Suprapubic skin (tissue), 3 donors: ENCODE data around the gene TBC1D8.

Experiments used
- POLR2A ChIP-seq, 2 donors: fragments of 450-650 bp; IDR thresholded peaks; one replicate each; pipeline ENCODE4 v1.6.1; 2017; ENCODE audit warnings: antibody characterized with exemption in 2 of 2, mild to moderate bottlenecking in 2 of 2, moderate library complexity in 2 of 2
- TF ChIP-seq, protein P1 (sequence below), 2 donors: fragments of 200-600 bp in 1 of 2; fragments of 450-650 bp in 1 of 2; sonication (generic) in 1 of 2; IDR thresholded peaks; one replicate each; pipeline ENCODE4 v1.5.1; 2016 to 2019; ENCODE audit warnings: antibody characterized with exemption in 2 of 2, mild to moderate bottlenecking in 1 of 2, moderate library complexity in 1 of 2

DNA sequence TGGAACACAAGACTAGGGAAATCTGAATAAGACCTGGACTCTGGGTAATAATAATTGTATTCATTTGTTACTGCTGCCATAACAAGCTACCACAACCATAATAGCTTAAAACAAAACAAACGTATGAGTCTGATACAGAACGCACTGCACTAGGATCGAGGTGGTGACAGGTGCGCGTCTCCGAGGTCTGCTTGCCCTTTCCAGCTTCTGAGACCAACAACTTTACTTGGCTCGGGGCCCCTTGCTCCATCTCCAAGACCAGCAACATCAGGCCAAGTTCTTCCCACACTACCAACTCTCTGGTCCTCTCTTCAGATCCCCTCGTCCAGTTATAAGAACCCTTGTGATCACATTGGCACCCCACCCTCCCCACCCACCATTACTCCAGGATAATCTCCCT lies 42.8 kb downstream of the TBC1D8 start:
- TF ChIP-seq, protein P1, sequence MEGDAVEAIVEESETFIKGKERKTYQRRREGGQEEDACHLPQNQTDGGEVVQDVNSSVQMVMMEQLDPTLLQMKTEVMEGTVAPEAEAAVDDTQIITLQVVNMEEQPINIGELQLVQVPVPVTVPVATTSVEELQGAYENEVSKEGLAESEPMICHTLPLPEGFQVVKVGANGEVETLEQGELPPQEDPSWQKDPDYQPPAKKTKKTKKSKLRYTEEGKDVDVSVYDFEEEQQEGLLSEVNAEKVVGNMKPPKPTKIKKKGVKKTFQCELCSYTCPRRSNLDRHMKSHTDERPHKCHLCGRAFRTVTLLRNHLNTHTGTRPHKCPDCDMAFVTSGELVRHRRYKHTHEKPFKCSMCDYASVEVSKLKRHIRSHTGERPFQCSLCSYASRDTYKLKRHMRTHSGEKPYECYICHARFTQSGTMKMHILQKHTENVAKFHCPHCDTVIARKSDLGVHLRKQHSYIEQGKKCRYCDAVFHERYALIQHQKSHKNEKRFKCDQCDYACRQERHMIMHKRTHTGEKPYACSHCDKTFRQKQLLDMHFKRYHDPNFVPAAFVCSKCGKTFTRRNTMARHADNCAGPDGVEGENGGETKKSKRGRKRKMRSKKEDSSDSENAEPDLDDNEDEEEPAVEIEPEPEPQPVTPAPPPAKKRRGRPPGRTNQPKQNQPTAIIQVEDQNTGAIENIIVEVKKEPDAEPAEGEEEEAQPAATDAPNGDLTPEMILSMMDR (IDR thresholded peaks at IDR 0.05) = no peak
- TF ChIP-seq POLR2A (IDR thresholded peaks at IDR 0.05) = no peak
